HG02571 (cell line): ENCODE results near the gene SLC25A40.
"Not testable (repeated sequence)": the region's sequence is repeated elsewhere in the genome, so short reads cannot be mapped to it uniquely, and the experiment has no call there.

ENCODE experiments used
- ATAC-seq: cut with Tn5 transposase; IDR thresholded peaks from one replicate; pipeline ENCODE4 v1.9.1; 2021; ENCODE audit warnings: mild to moderate bottlenecking, moderate library complexity; ENCODE audit not compliant: unreplicated experiment

The SLC25A40 gene, protein sequence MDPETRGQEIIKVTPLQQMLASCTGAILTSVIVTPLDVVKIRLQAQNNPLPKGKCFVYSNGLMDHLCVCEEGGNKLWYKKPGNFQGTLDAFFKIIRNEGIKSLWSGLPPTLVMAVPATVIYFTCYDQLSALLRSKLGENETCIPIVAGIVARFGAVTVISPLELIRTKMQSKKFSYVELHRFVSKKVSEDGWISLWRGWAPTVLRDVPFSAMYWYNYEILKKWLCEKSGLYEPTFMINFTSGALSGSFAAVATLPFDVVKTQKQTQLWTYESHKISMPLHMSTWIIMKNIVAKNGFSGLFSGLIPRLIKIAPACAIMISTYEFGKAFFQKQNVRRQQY

DNA sequence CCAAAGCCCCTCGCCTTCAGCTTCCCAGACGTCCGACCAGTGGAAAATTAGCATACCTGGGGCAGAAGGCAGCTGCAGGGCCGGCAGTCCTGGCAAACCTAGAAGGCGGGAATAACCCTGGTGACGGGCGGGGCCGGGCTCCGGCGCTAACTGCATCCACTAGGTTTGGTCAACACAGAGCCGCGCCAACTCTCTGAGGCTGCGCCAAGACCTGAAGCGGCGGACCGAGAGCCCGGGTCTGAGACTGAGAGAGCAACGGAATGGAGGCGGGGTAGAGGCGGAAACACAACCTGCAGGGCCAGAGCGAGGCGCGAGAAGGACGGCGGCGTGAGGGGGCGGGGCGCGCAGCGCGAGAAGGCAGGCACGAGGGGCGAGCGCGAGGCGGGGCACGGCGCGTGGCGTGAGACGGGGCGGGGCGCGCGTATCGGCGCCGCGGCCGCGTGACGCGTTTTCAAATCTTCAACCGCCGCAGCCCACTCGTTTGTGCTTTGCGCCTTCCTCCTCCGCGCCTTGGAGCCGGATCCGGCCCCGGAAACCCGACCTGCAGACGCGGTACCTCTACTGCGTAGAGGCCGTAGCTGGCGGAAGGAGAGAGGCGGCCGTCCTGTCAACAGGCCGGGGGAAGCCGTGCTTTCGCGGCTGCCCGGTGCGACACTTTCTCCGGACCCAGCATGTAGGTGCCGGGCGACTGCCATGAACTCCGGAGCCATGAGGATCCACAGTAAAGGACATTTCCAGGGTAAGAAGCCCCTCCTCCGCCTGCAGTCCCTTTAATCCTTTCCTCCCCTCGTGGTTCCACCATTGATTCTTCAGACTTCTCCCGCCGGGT is at the start of gene SLC25A40, which contains the start of gene DBF4:
TSS of gene SLC25A40 (minus strand) at position 321 of the 829 bp plus-strand sequence. CDS start 17,633 bp downstream, outside the sequence.
TSS of gene DBF4 (plus strand) at position 454 of the 829 bp plus-strand sequence. CDS start at position 694, 240 bp downstream.
- peak; percentile 89 for ATAC-seq

DNA sequence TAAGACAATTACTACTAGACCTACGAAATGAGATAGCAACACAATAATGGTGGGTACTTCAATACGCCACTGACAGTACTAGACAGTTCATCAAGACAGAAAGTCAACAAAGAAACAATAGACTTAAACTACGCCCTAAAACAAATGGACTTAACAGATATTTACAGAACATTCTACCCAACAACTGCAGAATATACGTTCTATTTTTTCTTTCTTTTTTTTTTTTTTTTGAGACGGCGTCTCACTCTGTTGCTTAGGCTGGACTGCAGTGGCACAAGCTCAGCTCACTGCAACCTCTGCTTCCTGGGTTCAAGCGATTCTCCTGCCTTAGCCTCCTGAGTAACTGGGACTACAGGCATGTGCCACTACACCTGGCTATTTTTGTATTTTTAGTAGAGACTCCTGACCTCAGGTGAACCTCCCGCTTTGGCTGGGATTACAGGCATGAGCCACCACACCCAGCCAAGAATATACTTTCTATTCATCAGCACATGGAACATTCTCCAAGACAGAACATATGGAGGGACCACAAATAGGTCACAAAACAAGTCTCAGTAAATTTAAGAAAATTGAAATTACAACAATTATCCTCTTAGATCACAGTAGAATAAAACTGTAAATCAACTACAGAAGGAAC is 46.7 kb upstream of the SLC25A40 start:
- not testable (repeated sequence) for ATAC-seq

DNA sequence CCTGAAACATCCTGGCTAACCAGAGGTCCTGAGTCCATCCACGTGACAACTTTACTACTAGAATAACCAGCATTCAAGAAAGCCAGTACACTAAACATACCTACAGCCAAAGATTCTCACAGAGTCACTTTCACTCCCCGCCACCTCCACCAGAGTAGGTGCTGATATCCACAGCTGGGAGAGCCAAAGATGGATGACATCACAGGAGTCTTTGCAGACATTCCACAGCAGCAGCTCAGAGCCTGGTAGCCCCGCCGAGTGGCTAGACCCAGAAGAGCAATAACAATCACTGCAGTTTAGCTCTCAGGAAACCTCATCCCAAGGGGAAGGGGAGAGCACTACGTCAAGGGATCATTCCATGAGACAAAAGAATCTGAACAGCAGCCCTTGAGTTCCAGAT is 44.4 kb upstream of the SLC25A40 start:
- no peak for ATAC-seq

DNA sequence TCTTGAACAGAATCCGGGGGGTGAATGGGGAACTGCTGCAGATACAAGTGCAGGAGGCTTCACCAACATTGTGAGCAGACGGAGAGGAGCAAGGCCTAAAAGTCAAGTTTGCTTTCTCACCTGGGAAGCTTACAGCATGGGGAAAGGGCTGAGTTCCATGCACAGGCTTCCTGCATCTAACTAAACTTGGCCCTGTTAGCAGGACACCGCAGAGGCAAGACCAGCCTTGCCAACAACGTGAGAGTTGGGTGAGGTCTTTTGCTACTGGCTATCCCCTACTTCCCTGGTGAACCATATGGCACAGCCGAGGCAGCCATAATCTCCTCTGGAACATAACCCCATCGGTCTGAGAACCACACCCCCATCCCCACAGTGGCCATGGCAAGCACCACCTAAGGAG is 43.7 kb upstream of the SLC25A40 start:
- no peak for ATAC-seq

DNA sequence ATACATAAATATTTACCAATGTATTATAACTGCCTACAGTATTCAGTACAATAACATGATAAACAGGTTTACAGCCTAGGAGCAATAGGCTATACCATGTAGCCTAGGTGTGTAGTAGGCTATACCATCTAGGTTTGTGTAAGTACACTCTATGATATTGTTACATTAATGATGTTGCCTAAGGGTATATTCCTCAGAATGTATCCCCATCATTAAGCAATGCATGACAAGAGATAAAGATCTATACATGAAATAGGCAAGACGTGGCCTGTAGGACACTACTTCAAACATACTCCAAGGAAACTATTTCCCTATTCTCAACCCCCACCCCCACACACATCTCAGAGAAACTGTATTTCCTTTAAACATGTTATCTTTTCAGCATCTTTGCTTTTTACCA is 42.6 kb upstream of the SLC25A40 start:
- no peak for ATAC-seq

DNA sequence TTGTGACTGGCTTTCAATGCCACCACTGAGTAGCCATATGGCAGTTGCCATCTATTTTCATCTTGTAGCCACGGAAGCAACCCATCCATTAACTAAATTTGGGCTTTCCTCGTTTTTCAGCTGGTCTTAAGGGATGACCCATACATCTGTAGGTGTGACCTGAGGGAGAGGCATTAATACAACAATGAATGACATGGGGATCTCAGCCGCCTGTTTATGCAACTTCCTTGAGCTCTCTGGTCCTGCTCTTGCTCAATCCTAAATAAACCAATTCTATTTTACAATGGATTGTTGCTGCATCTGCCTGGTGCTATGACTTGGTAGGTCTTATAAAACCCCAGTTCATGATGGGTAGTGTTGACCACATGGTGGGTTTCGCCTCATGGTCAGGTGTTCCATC is 36.0 kb upstream of the SLC25A40 start:
- no peak for ATAC-seq

DNA sequence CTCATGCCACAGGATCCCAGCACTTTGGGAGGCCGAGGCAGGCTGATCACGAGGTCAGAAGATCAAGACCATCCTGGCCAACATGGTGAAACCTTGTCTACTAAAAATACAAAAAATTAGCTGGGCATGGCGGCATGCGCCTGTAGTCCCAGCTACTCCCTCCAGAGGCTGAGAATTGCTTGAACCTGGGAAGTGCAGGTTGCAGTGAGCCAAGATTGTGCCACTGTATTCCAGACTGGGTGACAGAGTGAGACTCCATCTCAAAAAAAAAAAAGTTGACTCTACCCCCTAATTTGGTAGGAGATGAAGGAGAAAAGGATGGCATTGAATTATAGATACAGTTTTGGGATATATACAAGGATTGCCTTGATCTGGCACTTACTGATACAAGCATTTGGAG is 32.7 kb upstream of the SLC25A40 start:
- not testable (repeated sequence) for ATAC-seq

DNA sequence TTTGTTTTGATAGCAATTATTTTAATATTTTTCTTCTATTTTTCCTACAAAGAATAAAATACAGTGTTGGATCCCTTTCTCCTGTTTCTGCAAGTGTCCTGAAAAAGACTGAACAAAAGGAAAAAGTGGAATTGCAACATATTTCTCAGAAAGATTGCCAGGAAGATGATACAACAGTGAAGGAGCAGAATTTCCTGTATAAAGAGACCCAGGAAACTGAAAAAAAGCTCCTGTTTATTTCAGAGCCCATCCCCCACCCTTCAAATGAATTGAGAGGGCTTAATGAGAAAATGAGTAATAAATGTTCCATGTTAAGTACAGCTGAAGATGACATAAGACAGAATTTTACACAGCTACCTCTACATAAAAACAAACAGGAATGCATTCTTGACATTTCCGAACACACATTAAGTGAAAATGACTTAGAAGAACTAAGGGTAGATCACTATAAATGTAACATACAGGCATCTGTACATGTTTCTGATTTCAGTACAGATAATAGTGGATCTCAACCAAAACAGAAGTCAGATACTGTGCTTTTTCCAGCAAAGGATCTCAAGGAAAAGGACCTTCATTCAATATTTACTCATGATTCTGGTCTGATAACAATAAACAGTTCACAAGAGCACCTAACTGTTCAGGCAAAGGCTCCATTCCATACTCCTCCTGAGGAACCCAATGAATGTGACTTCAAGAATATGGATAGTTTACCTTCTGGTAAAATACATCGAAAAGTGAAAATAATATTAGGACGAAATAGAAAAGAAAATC is 31.2 kb upstream of the SLC25A40 start:
- ATAC-seq: not testable (repeated sequence)

DNA sequence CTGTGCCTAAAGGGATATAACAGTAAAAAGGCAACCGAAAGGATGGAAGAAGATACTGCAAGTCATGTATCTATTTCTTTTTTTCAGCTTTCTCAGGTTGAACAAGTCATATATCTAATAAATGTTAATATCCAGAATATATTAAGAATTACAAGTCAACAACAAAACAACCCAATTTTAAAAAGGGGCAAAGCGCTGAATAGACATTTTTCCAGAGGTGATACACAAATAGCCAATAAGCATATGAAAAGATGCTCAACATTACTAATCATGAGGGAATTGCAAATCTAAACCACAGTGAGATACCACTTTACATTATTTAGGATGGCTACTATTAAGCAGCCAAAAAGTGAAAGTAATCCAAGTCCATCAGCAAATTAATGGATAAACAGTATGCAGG is 23.1 kb upstream of the SLC25A40 start:
- ATAC-seq: no peak

DNA sequence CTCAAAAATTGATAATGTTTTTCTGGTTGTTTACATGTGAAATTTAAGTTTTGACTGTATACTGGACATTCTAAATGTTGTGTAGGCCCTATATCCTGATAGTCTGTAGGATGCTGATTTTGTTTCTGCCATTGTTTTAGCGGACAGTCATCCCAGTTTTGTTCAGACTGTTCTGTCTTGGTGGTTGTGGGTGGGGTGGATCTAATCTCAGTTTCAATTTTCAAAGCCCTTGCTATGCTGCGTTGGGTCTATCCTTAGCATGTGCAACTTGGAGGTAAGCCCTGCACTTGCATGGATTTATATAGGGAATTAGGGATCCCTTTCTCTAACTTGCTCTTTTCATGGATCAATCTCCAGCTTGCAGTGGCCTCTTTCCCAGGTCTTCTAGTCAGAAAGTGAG is 19.2 kb upstream of the SLC25A40 start:
- no peak for ATAC-seq

DNA sequence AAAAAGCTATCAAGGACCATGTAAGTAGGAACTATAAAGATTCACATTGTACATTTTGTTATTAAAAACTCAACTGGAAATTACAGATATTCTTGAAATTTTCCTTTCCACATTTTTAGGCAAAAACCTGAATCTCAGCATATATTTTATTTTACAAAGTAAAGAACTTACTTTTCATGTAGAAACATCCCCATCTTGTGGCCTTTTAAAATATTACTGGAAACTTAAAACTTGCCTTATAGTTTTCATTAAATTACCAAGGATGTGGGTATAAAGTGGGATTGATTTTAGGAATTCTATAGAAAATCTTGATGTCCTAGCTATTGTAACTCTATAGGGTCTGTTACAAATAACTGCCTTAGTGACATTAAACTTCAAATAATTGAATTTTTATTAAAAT is 10.7 kb upstream of the SLC25A40 start:
- no peak for ATAC-seq

DNA sequence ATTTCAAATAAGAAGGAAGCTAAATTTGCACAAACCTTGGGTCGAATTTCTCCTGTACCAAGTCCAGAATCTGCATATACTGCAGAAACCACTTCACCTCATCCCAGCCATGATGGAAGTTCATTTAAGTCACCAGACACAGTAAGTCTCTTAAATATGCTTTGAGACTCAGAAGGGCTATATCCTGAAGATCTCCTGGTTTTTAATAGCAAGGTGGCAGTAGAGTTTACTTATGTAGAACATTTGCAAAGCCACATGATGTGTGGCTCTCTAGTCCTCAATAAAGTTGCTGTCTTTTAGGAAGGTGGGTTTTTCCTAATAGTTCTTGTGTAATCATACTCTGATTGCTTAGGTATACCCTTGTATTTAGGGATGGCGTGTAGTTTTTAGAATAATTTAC is 8.9 kb upstream of the SLC25A40 start:
- no peak for ATAC-seq

DNA sequence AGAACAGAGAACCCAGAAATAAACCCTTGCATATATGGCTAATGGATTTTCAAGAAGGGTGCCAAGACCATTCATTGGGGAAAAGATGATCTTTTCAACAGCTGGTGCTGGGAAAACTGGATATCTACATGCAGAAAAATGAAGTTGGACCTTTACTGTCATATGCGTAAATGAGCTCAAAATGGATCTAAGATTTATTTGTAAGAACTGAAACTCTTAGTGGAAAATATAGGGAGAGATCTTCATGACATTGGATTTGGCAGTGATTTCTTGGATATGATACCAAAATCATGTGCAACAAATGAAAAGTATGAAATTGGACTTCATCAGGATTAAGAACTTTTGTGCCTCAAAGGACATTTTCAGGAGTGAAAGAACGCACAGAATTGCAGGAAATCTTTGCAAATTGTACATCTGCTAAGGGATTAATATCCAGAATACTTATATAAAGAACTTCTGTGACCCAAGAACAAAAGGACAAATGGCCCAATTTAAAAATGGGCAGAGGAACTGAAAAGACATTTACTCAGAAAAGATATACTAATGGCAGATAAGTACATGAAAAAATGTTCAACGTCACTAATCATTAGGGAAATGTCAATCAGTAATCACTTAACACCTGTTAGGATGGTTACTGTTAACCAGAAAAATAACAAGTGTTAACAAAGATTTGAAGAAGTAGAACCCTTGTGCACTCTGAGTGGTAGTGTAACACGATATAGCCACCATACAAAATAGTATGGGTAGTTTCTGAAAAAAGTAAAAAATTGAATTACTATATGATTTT is 6.2 kb upstream of the SLC25A40 start:
- ATAC-seq: no peak

DNA sequence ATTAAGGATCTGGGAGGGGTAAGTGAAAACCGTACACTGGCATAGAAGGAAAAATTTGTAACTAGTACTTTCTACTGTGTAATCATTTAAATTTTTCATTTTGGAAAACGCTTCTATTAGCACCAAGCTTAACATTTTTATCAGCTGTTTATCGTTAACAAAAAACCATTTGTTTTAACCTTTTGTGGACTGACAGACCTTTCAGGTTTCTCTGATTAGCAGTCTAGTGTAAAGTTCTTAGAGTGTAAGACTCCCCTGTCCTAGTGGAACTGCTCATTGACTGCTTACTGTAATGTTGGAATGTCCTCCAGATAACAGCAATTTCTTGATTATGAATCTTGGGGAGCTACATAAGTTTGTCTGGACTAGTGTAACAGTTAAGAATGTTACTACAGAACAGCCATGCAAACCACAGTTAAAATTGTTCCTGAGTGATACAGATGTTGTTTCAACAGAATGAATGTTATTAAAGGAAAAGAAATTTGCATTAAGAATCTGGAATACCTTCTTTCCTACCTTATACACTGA is 2.1 kb upstream of the SLC25A40 start:
- no peak for ATAC-seq

DNA sequence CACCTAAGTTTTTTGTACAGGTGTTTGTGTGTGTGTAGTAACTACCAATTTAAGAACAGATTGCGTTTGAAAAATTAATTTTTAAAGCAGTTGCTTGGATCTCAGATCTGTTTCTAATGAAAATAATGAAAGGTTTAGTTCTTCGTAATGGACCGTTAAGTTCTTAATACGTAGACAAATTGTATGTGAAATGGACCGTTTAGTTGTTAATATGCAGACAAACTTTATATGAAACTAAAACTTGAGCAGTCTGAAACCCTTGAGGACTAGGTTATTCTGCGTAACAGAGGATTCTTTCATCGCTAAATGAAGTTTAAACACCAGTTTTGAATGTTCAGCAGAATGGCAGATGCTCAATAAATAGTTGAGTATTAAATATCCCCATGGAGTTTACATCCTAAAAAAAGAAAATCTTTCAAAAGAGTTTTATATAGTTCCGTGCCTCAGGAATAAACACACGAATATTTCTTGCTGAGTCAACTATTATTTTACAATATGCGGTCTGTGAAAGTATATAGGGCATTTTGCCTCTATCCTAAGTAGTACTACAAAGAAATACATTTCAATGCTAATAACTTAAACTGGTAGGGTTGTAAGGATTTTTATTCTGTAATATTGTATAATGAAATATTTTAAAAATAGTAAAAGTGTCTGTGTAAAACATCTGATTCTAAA is 1.3 kb upstream of the SLC25A40 start:
- ATAC-seq: no peak

DNA sequence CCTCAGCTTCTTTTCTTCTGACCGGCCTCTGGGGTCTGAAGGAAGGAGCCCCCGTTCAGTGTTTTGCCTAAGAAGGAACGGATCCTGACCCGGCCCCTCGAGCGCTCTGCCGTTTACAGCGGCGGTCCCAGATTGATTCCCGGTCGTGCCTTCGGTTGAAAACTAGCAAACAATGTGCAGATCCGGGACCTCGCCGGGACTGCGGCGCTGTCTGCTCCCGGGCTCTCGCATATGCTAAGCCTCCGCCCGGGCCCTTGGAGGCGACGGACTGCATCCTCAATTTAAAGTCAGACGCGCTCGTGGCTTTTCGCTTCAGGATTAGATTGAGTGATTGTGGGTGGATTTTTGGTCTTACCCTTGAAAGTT is 692 bp upstream of the SLC25A40 start:
- peak; percentile 18 for ATAC-seq

DNA sequence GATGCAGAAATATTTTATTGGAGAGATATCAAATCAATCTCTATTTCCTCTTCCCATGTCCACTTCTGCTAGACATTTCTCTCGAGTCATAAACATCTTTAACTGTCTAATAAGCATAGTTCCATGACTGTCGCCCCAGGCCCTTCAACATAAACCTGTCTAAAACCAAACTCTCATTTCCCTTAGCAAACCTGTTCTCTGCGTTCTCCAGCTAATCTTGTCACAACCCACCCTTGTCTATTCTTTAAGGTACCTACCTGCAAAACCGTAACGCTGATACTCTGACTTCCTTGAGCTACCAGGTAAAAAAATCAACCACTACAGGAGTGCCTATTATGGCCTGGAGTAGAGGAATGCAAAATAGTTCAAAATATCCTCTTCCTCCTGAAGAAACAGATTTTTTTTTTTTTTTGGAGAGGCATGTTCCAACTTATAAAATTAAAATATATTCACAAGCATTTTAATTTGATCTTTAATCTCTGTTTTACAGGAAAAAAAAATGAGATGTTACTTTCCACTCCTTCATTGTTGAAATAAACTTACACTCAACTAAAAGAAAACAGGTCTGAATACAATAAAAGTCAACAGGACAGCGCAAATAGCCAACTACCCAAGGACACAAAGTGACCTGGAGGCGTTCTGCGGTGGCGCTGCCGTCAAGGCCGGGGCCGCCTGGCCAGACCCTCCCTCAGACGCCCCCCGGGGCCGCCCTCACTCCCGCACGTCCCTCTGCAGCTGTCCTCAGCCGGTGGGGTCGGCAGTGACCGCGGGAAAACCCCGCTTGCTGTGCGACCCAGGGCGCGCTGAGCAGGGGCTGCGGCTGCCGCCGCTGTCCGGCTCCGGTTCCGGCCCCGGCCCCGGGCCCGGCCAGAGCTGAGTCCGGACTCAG is 765 bp downstream of the SLC25A40 start:
- peak; percentile 19 for ATAC-seq

DNA sequence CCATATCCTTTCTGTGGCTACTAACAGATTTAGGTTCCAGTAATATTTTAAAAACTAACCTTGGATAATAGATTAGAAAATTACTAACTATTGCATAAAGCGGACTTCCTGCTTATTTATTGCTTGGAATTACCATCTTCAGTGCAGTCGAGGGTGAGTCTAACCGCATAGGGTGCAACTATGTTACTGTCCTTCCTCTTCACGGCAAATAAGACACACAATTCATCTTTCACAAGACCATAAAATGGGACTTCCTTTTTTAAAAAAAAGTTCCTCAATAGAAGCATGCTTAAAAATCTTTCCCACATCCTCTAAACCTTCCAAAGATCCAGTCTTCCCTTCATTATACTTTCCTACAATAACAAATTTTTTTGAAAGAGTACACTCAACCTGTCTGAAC is 2.1 kb downstream of the SLC25A40 start:
- no peak for ATAC-seq
